Effector memory CD4-positive, alpha-beta T cell (primary cell): ENCODE data around the gene PMFBP1.

ENCODE experiments used
- DNase-seq, 3 donors: peaks; one replicate each; pipeline ENCODE4 v3.0.0-alpha.2; 2020
- H3K27ac ChIP-seq: 2 replicates; pipeline ENCODE4 v1.7.0; 2013; ENCODE audit warnings: mild to moderate bottlenecking, low read length, moderate library complexity; ENCODE audit not compliant: insufficient read depth, poor library complexity, severe bottlenecking
- H3K27me3 ChIP-seq: replicated peaks from 2 replicates; pipeline ENCODE4 v1.7.0; 2013; ENCODE audit warnings: mild to moderate bottlenecking, low read length; ENCODE audit not compliant: insufficient read depth, control insufficient read depth, poor library complexity, severe bottlenecking
- H3K36me3 ChIP-seq: 2 replicates; pipeline ENCODE4 v1.7.0; 2013; ENCODE audit warnings: mild to moderate bottlenecking, low read length, moderate library complexity; ENCODE audit not compliant: control insufficient read depth, insufficient read depth
- H3K4me1 ChIP-seq: 2 replicates; pipeline ENCODE4 v1.7.0; 2013; ENCODE audit warnings: low read length, mild to moderate bottlenecking; ENCODE audit not compliant: control insufficient read depth, insufficient read depth, poor library complexity, severe bottlenecking
- H3K4me3 ChIP-seq: 2 replicates; pipeline ENCODE4 v1.7.0; 2013; ENCODE audit warnings: low read length, low read depth, mild to moderate bottlenecking; ENCODE audit not compliant: insufficient read depth, poor library complexity, severe bottlenecking
- H3K9me3 ChIP-seq: 2 replicates; pipeline ENCODE4 v1.7.0; 2013; ENCODE audit warnings: mild to moderate bottlenecking, low read length, moderate library complexity; ENCODE audit not compliant: control insufficient read depth

Gene PMFBP1

DNA sequence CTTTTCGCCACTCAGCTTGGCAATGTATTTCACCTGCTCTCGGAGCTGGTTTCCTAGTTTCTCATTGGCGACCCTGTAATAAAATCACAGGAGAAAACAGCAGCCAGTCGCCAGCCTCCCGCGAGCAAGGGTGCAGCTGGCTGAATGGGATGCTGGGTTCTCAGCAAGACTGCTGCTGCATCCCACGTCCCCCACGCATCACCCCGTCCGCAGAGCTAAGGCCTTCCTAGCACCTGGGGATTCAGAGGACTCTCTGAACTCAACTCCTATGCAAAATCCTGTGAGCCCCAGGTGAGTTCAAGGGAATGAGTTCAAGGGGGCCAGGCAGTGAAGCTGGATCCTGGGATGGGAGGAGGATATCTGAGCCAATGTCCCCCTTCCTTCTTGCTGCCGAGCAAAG, 49.0 kb downstream of the PMFBP1 start:
- no peaks in the 10 kb centered on the region for H3K4me1 ChIP-seq
- no peaks in the 10 kb centered on the region for H3K9me3 ChIP-seq
- no peak overlapping the region for H3K27ac ChIP-seq
- no peaks in the 10 kb centered on the region for H3K27me3 ChIP-seq
- H3K36me3 ChIP-seq, result no peaks in the 10 kb centered on the region
- H3K4me3 ChIP-seq, result no peak overlapping the region
- DNase-seq, result no peak

DNA sequence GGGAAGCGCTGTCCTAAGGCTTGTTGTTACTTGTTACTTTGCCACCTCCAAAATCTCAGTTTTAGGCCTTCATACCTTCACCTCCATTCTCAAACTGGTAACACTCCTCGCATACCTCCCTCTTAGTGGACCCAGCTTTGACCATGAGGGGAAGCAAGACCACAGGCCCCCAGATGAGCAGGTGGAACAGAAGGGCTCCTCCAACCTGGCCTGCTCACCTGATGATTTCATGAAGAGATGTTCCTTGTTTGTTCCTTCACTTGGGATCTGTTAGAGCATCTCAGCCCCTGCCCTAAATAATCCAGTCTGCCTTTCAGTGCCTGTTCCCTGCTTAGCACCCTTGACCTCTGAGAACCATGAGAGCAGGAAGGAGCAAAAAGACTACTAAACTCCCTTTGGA, 49.6 kb downstream of the PMFBP1 start:
- Histone ChIP-seq H3K4me1 (no peaks in the 10 kb centered on the region), H3K4me3 (no peak overlapping the region), H3K36me3 (no peaks in the 10 kb centered on the region), H3K27me3 (no peaks in the 10 kb centered on the region), H3K9me3 (no peaks in the 10 kb centered on the region), H3K27ac (no peak overlapping the region)
- no peak for DNase-seq

DNA sequence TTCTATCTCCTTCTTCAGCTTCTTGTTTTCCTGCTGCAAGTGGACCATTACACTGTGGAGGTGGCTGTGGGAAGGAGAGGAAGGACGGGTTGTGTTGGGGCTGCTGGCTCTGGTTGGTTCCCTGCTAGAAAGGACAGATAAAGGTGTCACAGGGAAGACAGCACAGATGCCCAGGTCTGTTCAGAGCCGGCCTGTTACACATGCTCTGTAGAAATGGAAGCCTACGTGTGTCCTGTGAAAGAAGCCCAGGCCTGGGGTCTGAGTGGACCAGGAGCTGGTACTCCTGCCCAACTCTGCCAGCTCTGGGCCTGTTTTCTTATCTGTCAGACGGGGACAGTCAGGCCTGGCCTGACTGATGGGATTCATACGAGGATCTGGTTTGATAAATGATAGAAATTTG, 51.9 kb downstream of the PMFBP1 start:
- DNase-seq, result no peak
- Histone ChIP-seq H3K27ac (no peak overlapping the region), H3K4me3 (no peak overlapping the region), H3K27me3 (no peaks in the 10 kb centered on the region), H3K4me1 (no peaks in the 10 kb centered on the region), H3K36me3 (no peaks in the 10 kb centered on the region), H3K9me3 (no peaks in the 10 kb centered on the region)

DNA sequence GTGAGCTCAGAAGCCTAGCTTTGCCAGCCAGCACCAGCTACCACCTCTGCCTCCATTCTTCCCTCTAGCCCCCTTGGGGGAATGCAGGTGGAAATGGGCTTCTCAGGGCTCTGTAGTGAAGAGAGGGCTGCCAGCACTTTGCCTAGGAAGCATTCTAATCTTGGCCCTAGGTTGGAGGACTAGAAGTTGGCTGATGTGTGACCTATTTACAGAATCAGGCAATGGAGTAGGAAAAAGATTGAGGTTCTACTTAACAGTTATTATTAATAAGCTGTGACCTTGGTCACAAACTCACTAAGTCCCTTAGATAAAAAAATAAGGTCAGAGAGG, 58.4 kb downstream of the PMFBP1 start:
- peaks cover 42% of the 10 kb centered on the region for H3K36me3 ChIP-seq
- no peak overlapping the region for H3K4me3 ChIP-seq
- no peak for DNase-seq
- H3K4me1 ChIP-seq, result no peaks in the 10 kb centered on the region
- no peaks in the 10 kb centered on the region for H3K27me3 ChIP-seq
- H3K9me3 ChIP-seq, result no peaks in the 10 kb centered on the region
- no peak overlapping the region for H3K27ac ChIP-seq

DNA sequence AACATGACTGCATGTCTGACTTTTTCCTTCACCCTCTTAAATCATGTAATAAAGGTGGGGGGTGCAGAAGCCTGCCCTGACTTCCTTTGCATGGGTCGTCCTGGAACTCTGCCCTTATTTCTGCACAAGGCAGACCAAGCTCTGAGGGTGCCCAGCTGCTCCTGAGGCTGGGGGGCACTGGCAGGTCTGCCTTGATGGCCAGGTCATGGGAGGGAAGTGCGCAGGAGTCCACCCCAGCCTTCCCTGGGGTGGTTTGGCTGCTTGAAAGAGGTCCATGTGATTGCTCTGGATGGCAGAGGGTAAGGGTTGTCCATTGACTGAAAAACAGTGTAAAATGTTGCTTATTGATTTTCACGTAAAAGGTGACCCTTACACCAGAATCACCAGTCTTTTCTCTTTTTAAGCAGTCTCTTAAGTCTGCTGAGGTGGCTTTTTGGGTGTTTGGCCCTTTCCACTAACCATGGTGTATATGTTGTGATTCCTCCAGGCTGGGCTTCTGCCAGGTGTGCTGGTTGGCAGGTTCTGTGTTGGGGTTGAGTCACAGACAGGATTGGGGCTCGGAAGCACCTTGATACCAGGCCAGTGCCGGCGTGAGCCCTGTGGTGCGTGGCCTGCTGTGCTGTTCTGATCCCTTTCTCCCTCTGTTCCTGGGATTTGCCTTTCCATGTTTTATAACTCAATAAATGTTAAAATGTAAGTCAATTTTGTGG, 58.9 kb downstream of the PMFBP1 start:
- Histone ChIP-seq H3K9me3 (no peaks in the 10 kb centered on the region), H3K4me1 (no peaks in the 10 kb centered on the region), H3K27me3 (no peaks in the 10 kb centered on the region), H3K4me3 (no peak overlapping the region), H3K36me3 (peaks cover 48% of the 10 kb centered on the region), H3K27ac (no peak overlapping the region)
- DNase-seq, result no peak

DNA sequence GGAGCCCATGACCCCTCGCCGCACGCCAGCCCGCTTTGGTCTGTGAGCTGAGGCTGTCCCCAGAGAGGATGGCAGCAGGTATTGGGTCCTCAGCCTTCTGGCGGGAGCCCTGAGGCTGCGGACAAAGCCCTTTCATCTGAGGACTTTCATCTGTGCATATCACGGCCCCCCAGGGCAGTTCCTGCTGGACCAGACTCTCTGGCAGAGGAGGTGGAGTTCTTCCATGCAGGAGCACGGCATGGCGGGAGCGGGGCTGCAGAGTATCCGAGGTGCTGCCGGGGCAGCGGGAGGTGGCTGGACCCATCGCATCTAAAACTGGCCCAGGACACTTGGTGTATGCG, 59.5 kb downstream of the PMFBP1 start:
- Histone ChIP-seq H3K27me3 (no peaks in the 10 kb centered on the region), H3K27ac (no peak overlapping the region), H3K9me3 (no peaks in the 10 kb centered on the region), H3K4me3 (no peak overlapping the region), H3K36me3 (peaks cover 54% of the 10 kb centered on the region), H3K4me1 (no peaks in the 10 kb centered on the region)
- no peak for DNase-seq

DNA sequence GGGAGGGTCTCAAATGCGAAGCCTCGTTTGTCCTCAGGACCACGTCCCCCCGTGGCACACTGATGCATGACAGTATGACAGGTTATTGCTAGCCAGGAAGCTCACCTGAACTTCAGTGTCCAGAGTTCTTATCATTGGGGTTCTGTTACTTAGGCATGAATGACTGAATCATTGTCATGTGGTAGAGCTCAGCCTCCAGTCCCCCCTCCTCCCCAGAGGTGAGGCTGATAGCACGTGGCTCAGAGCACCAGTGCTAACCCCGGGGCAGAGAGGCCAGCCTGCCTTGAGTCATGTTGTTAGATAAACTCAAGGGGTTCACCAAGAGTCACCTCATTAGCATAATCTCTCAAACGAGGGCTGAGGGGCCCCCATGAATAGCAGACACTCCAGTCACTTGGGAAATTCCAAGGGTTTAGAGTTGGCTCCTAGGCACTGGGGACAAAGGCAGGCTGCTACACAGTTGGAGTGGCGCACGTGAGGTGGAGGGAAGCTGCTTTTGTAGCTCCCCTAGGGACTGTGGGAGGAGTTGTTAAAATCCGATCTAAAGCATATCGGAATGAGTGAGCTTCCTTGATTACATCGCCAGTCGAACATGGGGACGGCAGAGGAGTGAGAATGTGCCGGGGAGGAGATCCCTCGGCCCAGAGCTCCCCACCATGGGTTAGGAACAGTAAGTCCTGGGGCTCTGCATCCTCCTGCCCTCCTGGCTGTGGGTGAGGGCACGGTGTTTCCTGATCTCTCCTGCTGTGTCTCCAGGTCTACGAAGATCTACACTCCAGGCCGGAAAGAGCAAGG, 60.1 kb downstream of the PMFBP1 start:
- Histone ChIP-seq H3K36me3 (peaks cover 60% of the 10 kb centered on the region), H3K9me3 (no peaks in the 10 kb centered on the region), H3K4me3 (no peak overlapping the region), H3K27me3 (no peaks in the 10 kb centered on the region), H3K27ac (no peak overlapping the region), H3K4me1 (no peaks in the 10 kb centered on the region)
- no peak for DNase-seq

DNA sequence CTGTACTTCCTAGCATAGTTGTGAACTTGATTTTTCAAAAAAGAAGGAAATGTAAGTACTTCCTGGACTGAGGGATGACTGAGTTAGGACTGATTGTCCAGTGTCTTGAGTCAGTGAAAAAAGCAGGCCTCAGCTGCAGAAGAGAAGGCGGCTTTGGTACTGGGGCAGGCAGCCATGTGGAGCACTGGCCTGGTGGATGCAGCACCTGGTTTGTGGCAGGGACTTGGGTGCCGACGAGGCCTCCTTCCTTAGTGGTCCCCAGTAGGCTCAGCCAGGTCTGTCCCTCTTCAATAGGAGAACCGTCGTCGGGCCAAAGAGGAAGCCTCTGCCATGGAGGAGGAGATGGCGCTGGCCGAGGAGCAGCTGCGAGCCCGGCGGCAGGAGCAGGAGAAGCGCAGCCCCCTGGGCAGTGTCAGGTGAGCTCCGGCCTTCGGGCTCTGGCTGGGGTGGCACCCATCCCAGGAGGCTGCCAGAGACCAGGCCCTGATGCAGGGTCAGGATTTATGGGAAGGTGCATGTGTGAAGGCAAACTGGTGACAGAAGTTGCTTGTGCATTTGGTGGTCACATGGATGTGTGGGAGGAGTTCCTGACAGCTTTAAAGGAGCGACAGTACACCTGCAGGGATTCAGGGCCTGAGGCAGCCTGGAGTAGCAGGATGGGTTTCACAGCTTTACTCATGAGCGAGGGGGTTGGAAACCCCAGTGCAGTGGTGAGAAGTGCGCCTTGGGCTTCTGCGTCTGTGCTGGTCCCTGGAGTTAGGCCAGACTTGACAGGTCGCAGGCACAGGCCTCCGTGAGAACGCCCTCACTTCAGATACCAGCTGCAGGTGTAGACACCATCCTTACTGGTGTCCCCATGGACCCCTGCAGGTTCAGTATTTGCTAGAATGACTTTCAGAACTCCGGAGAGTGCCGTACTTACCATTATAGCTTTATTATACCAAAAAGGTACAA, 61.0 kb downstream of the PMFBP1 start:
- Histone ChIP-seq H3K4me1 (no peaks in the 10 kb centered on the region), H3K4me3 (no peak overlapping the region), H3K36me3 (peaks cover 69% of the 10 kb centered on the region), H3K27me3 (no peaks in the 10 kb centered on the region), H3K9me3 (no peaks in the 10 kb centered on the region), H3K27ac (no peak overlapping the region)
- DNase-seq, result no peak

DNA sequence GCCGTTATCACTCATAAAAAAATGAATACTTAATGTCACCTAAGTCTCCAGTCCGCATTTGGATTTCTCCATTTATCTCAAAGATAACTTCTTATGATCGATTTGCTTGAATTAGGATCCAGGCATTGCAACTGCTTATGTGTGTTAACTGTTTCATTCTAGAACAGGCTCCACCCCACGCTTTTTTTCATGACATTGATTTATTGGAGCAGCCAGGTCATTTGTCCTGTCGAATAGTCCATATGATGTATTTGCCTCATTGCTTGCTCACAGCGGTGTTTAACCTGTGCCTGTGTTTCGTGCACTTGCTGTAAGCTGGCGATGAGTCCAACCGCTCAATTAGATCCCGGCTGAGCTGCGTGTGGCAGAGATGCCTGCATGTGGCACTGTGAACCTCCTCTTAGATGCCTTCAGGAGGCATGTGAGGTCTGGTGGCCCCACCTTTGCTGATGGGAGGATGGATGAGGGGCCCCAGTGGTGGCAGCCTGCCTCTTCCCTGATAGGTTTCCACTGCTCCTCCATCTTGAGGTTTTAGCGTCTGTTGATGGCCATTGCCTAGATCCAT, 61.9 kb downstream of the PMFBP1 start:
- DNase-seq, result no peak
- Histone ChIP-seq H3K27ac (no peak overlapping the region), H3K4me1 (no peaks in the 10 kb centered on the region), H3K36me3 (peaks cover 78% of the 10 kb centered on the region), H3K27me3 (no peaks in the 10 kb centered on the region), H3K9me3 (no peaks in the 10 kb centered on the region), H3K4me3 (no peak overlapping the region)
